HG03342 (cell line): ENCODE data around the gene FNDC3A.
A peak's percentile ranks its signal among the peaks of the same experiment; 100 is the strongest.
"Not testable (repeated sequence)": the region's sequence is repeated elsewhere in the genome, so short reads cannot be mapped to it uniquely, and the experiment has no call there.

Experiments used
- ATAC-seq: cut with Tn5 transposase; IDR thresholded peaks from one replicate; pipeline ENCODE4 v1.9.1; 2021; ENCODE audit warnings: mild to moderate bottlenecking, moderate library complexity; ENCODE audit not compliant: unreplicated experiment

The FNDC3A gene

DNA sequence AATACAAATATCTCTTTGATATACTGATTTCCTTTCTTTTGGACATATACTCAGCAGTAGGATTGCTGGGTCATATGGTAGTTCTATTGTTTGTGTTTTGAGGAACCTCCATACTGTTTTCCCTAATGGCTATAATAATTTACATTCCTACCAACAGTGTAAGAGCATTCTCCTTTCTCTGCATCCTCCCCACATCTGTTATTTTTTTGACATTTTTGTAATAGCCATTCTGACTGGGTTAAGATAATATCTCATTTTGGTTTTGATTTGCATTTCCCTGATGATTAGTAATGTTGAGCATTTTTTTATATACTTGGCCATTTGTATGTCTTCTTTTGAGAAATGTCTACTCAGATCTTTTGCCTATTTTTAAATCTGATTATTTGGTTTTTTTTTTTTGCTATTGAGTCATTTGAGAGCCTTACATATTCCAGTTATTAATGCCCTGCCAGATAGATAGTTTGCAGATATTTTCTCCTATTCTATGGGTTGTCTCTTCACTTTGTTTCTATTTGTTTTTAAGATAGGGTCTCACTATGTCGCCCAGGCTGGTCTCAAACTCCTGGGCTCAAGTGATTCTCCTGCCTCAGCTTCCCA lies 95.7 kb downstream of the FNDC3A start:
- no peak for ATAC-seq

GRCh38 chr13:49082653-49083536 lies 107.2 kb downstream of the FNDC3A start:
- ATAC-seq: peak; percentile 76

- no peak for ATAC-seq
These were observed 109.2 kb downstream of the FNDC3A start for GRCh38 chr13:49084961-49085360.

- no peak for ATAC-seq
These were observed 111.0 kb downstream of the FNDC3A start for GRCh38 chr13:49086722-49087121.

- no peak for ATAC-seq
These were observed 117.7 kb downstream of the FNDC3A start for GRCh38 chr13:49093376-49093775.

- ATAC-seq: no peak
These were observed 121.7 kb downstream of the FNDC3A start for GRCh38 chr13:49097374-49097773.

GRCh38 chr13:49098198-49098597 lies 122.5 kb downstream of the FNDC3A start:
- ATAC-seq: no peak

- ATAC-seq: no peak
These were observed 123.2 kb downstream of the FNDC3A start for GRCh38 chr13:49098771-49099512.

DNA sequence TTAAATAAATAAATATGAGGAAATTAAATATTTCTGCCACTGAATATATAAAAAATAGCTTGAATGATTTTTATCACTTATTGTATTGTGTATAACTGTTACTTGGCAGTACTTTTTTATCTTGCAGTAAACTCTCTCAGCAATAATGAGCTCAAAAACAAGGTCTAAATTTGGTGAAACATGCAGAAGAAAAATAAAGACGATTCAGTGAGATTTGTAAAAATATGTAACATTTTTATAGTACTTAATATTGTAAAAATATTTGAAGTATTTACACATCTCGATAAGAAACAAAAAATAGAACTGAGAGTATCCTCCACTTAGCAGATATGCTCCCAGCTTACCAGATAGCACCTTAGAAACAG lies 123.8 kb downstream of the FNDC3A start:
- ATAC-seq: no peak

- no peak for ATAC-seq
These were observed 125.2 kb downstream of the FNDC3A start for GRCh38 chr13:49100637-49101570.

DNA sequence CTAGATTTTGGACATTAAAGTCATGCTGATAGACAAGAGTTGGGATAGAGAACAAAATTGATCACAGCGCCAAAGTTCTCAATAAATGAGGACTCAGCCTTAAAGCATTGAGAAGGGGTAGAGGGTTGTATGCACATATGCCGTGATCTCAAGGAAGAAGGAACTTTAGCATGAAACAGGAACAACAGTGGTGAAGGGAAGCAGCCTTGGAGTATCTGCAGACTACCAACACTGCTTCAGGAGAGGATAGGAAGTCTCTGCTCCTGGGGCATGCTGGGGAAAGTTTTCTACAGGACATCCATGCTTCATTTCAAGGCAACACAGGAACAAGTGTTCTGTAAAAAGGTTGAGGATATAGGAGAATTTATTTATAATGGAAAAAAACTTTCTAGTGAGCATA lies 132.5 kb downstream of the FNDC3A start:
- ATAC-seq: no peak

DNA sequence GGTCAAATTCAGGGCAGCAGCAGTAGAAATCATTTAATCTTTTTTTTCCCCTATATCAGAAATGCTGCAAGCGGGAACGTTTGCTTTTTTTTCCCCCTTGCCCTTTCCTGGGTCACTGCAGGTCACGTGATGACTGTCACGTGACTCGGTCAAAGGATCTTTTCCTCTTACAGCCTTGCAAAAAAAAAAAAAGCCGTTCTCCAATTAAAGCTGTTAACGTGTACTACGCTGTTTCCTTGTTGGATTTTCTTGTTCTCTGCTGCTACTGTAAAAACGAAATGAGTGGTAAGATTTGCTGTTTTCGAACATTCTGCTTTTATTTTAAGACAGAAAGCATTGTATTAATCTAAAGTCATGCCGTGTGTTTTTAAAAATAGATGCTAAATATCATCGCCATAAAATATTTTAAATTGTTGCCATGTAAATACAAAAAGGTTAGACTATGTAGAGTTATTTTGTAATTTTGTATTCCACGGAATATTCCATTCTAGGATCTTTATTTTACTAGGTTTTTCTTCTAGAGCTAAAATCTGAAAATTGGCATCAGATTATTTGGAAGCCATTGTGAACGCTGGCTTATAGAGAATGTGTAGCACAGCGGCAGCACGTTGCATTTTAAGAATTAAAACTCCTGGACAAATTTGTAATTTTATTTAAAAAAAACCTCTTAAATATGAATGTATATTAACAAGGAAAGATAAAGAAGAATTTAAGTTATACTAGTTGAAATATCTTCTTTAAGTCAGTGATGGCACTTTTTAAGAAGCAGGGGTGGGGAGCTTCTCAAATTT lies 134.6 kb downstream of the FNDC3A start:
- peak; percentile 64 for ATAC-seq

DNA sequence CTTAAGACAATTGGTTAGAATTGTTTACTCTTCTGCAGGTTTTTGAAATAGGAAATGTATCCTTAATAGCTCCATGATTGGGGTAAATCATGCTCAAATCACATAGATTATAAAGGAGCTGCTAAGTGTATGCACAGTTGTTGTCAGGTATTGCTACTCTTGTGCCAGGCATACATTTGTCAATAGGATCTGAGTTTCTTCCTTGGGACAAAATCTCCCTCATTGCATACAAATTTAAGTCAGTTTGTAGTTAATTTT lies 135.1 kb downstream of the FNDC3A start:
- no peak for ATAC-seq

DNA sequence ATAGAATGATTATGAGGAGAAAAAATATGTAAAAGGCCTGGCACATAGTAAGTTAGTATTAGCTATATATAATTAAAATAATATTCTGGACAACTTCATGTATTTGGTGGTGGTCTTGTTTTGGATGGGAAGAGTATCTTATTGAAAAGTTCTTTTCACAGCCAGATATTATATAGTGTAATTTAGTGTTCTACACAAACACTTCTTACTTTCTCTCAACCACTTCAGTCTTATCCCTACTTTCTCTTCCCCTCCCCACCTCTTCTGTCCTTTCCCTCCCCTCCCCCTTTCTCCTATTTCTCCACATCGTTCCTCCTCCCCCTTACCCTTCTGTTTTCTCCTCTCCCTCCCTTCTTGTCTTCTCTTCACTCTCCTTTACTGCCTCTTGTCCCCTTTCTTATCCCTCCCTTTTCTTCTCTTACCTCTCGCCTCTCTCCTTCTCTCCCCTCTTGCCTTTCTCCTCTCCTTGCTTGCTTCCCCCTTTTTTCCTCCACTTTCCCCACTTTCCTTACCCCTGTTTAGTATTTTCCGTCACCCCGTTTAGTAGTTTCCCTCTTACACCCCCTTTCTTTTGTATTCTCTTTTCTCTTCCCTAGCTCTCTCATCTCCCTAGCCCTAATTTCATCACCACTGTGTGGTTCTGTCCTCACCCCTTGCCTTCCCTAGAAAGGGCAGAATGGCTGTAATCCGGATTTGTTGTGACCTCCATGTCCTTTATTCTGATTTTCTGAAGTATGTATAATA lies 137.2 kb downstream of the FNDC3A start:
- ATAC-seq: no peak

DNA sequence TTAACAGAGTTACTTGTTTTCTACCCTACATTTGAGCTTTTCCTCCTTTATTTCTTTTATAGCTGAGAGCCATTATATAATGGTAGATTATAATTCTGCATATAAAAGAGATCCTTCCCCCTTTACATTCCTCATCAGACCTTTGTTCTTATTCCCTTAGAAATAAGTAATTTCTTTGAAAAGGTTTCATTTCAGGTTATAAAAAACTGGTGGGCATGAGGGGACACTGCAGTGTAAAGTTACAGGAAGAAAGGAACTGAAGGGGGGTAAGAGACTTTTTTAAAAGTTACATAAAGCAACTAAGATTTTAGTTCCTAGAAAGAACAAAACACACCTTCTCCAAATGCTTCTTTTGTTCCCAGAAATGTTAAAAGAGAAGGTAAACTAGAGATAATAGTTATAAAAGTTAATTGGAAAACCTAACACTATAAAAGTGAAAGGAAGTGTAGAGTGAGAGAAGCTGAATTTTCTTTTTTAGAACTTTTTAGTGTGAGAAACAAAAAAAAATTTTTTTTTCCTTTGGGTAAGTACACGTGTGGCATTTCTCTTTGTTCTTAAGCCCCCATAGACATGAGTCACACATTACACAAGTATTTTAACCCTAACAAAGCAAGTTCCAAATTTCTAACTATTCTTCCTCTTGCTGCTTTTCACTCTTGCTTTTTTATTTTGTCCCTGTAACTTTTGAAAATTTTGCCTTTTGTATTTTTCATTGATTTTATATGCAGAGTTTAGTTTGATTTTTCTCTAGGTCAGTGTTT lies 138.0 kb downstream of the FNDC3A start:
- ATAC-seq: no peak

GRCh38 chr13:49116873-49117272 lies 141.2 kb downstream of the FNDC3A start:
- ATAC-seq: no peak

- not testable (repeated sequence) for ATAC-seq
These were observed 142.7 kb downstream of the FNDC3A start for GRCh38 chr13:49118455-49118854.

DNA sequence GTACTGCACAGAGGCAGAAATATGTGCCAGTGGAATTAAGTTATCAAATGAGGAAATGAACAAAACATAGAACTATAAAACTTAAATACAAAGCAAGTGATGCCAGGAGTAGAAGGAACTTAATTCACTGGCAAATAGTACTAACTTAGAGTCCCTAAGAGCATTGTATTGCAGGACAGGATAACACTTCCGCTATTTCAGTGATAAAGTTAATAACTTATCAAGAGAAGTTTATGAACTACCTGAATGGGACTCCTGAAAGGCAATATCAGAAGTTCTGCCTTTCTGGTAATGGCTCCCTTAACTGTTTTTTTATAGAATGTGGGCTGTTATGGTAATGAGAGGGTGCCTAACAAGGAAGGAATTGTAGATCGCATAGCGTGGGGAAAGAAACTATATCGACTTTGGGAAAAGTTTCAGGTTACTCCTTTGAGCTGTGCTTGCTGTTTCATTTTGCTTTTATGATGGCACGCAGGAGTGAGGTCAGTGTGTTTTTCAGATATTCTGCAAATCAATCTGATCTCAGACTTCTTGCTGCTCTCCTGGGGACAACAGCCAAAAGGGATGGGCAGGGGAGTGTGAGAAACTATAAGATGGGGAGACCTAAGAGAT lies 149.1 kb downstream of the FNDC3A start:
- no peak for ATAC-seq
